GM12892 (cell line): ENCODE data around the gene GTF2F2.

Experiments
- POLR2A ChIP-seq: IDR thresholded peaks from 2 replicates; pipeline ENCODE4 v1.6.1; 2011; ENCODE audit warnings: low read depth, low read length, control low read depth
- POLR2AphosphoS5 ChIP-seq: IDR thresholded peaks from 2 replicates; pipeline ENCODE4 v1.6.1; 2011; ENCODE audit warnings: low read depth, low read length, control low read depth

- TF ChIP-seq POLR2AphosphoS5 (no peak), POLR2A (no peak)
These were observed 12.2 kb downstream of the GTF2F2 start for GRCh38 chr13:45132369-45133064.
